OCI-LY7 (cell line): ENCODE data around the gene REEP6. TPM values are rescaled to one million over a fixed set of nuclear protein-coding genes. Genes with fewer than 3 reads are reported as not detected.

Experiments used
- BruUV-seq: library from RNA; stranded (reverse); fragments of 400-500 nt; replicated peaks from 2 replicates; lab custom pipeline; 2021; lab: Mats Ljungman, UMichigan
- CTCF ChIA-PET: fragments of 300-600 bp; sonication (Branson Sonifier 250); formaldehyde crosslinking; loops from one replicate; lab custom pipeline; 2022; ENCODE audit warnings: antibody characterized with exemption; ENCODE audit not compliant: unreplicated experiment; lab: Charles Lee
- POLR2A ChIA-PET: fragments of 300-600 bp; sonication (Branson Sonifier 250); formaldehyde crosslinking; loops from one replicate; lab custom pipeline; 2022; ENCODE audit warnings: antibody characterized with exemption; lab: Charles Lee
- DNase-seq: peaks from one replicate; pipeline ENCODE4 v3.0.0-alpha.2; 2015; ENCODE audit warnings: low spot score
- H2AFZ ChIP-seq: fragments of 200-600 bp; sonication (generic), shearing (Covaris generic); 2 replicates; pipeline ENCODE4 v1.6.1; 2014; ENCODE audit warnings: mild to moderate bottlenecking, antibody characterized with exemption, low read length, moderate library complexity
- H3K27ac ChIP-seq: fragments of 200-600 bp; sonication (generic); 2 replicates; pipeline ENCODE4 v1.5.1; 2014; ENCODE audit warnings: mixed run types, low read depth, mild to moderate bottlenecking, moderate library complexity, low read length, inconsistent platforms; ENCODE audit not compliant: poor library complexity, severe bottlenecking
- H3K36me3 ChIP-seq: fragments of 200-600 bp; sonication (generic); 2 replicates; pipeline ENCODE4 v1.6.1; 2014; ENCODE audit warnings: mild to moderate bottlenecking, antibody characterized with exemption, low read length, moderate library complexity, mixed read lengths; ENCODE audit not compliant: insufficient read depth
- H3K4me1 ChIP-seq: fragments of 200-600 bp; sonication (generic); 2 replicates; pipeline ENCODE4 v1.5.1; 2014; ENCODE audit warnings: mild to moderate bottlenecking, low read length; ENCODE audit not compliant: insufficient read depth, poor library complexity, severe bottlenecking
- H3K4me2 ChIP-seq: fragments of 200-600 bp; sonication (generic); 2 replicates; pipeline ENCODE4 v1.6.1; 2014; ENCODE audit warnings: mild to moderate bottlenecking, low read length
- H3K4me3 ChIP-seq: fragments of 200-600 bp; sonication (generic); 2 replicates; pipeline ENCODE4 v1.5.1; 2014; ENCODE audit warnings: mild to moderate bottlenecking, low read depth, low read length; ENCODE audit not compliant: poor library complexity, severe bottlenecking
- H3K79me2 ChIP-seq: fragments of 200-600 bp; sonication (generic); 2 replicates; pipeline ENCODE4 v1.6.1; 2016; ENCODE audit warnings: low read depth, mild to moderate bottlenecking, low read length, moderate library complexity, mixed read lengths; ENCODE audit not compliant: insufficient read depth
- H3K9me2 ChIP-seq: fragments of 200-600 bp; sonication (generic); 2 replicates; pipeline ENCODE4 v1.6.1; 2016; ENCODE audit warnings: mild to moderate bottlenecking, low read length, mixed read lengths; ENCODE audit not compliant: insufficient read depth
- H3K9me3 ChIP-seq: fragments of 200-600 bp; sonication (generic); 2 replicates; pipeline ENCODE4 v1.6.1; 2014; ENCODE audit warnings: mild to moderate bottlenecking, mixed run types, low read length, mixed read lengths
- H4K20me1 ChIP-seq: fragments of 200-600 bp; sonication (generic); 2 replicates; pipeline ENCODE4 v1.6.1; 2014; ENCODE audit warnings: mild to moderate bottlenecking, antibody characterized with exemption, low read length, moderate library complexity, mixed read lengths; ENCODE audit not compliant: insufficient read depth
- CTCF ChIP-seq: fragments of 200-600 bp; sonication (generic); conservative IDR thresholded peaks from 2 replicates; pipeline ENCODE4 v1.5.1; 2014; ENCODE audit warnings: mild to moderate bottlenecking, antibody characterized with exemption, low read length, moderate library complexity, mixed read lengths
- EZH2phosphoT487 ChIP-seq: fragments of 200-600 bp; sonication (generic); IDR thresholded peaks from 2 replicates; pipeline ENCODE4 v1.6.1; 2018; ENCODE audit warnings: low read depth, borderline replicate concordance, mild to moderate bottlenecking, mixed run types, antibody characterized with exemption, low read length, moderate library complexity, mixed read lengths
- intact Hi-C: fragments of 100-400 bp; cut with micrococcal nuclease; formaldehyde crosslinking; loops from one replicate; pipeline ENCODE4 v1.10.0; 2022; ENCODE audit not compliant: unreplicated experiment
- total RNA-seq, 2 experiments: library from RNA; depleted of rRNA in 1 of 2; stranded (reverse); fragments of >200 nt in 1 of 2; shearing (Covaris generic) in 1 of 2; gene quantifications; 2 replicates each; pipeline ENCODE4 v1.2.3, GENCODE V29; 2014 to 2022

Gene REEP6
- total RNA-seq, 2 experiments from 2014 or later: 1.3 to 3.6 TPM

GRCh38 chr19:1520203-1520780 is 29.3 kb downstream of the REEP6 start:
- BruUV-seq: no TSS peak

GRCh38 chr19:1521636-1522035 is 30.7 kb downstream of the REEP6 start:
- H2AFZ ChIP-seq: no peak overlapping the region
- H4K20me1 ChIP-seq: no peaks in the 10 kb centered on the region
- H3K79me2 ChIP-seq: no peaks in the 10 kb centered on the region
- CTCF ChIA-PET: no interaction called here
- no peak overlapping the region for H3K4me3 ChIP-seq
- H3K4me2 ChIP-seq: no peak overlapping the region
- no peaks in the 10 kb centered on the region for H3K36me3 ChIP-seq
- H3K9me3 ChIP-seq: no peaks in the 10 kb centered on the region
- TF ChIP-seq EZH2phosphoT487 (no peak), CTCF (no peak)
- no peaks in the 10 kb centered on the region for H3K9me2 ChIP-seq
- no TSS peak for BruUV-seq
- no peak overlapping the region for H3K27ac ChIP-seq
- intact Hi-C loops: no loop called here
- POLR2A ChIA-PET: no interaction called here
- no peaks in the 10 kb centered on the region for H3K4me1 ChIP-seq
- no peak for DNase-seq

More at GRCh38 chr19:1520203-1520780, 29.3 kb downstream of the REEP6 start:
- no peaks in the 10 kb centered on the region for H3K9me3 ChIP-seq
- no peak overlapping the region for H3K4me3 ChIP-seq
- no peak for TF ChIP-seq EZH2phosphoT487
- no peak for TF ChIP-seq CTCF
- H3K79me2 ChIP-seq: no peaks in the 10 kb centered on the region
- DNase-seq: no peak
- no peaks in the 10 kb centered on the region for H3K36me3 ChIP-seq
- no peaks in the 10 kb centered on the region for H3K4me1 ChIP-seq
- CTCF ChIA-PET: no interaction called here
- H2AFZ ChIP-seq: no peak overlapping the region
- H3K4me2 ChIP-seq: no peak overlapping the region
- POLR2A ChIA-PET: no interaction called here
- H3K27ac ChIP-seq: no peak overlapping the region
- no peaks in the 10 kb centered on the region for H3K9me2 ChIP-seq
- intact Hi-C loops: no loop called here
- H4K20me1 ChIP-seq: no peaks in the 10 kb centered on the region

- no peaks in the 10 kb centered on the region for H3K79me2 ChIP-seq
- TF ChIP-seq EZH2phosphoT487 (no peak), CTCF (no peak)
These were observed 31.1 kb downstream of the REEP6 start for GRCh38 chr19:1522061-1522460.

More at GRCh38 chr19:1522061-1522460, 31.1 kb downstream of the REEP6 start:
- no peak for DNase-seq
- no peaks in the 10 kb centered on the region for H3K9me2 ChIP-seq
- intact Hi-C loops: no loop called here
- ChIA-PET CTCF (no interaction called here), POLR2A (no interaction called here)
- H3K9me3 ChIP-seq: no peaks in the 10 kb centered on the region
- no peak overlapping the region for H2AFZ ChIP-seq
- H3K27ac ChIP-seq: no peak overlapping the region
- no peak overlapping the region for H3K4me3 ChIP-seq
- H4K20me1 ChIP-seq: no peaks in the 10 kb centered on the region
- no peak overlapping the region for H3K4me2 ChIP-seq
- H3K4me1 ChIP-seq: no peaks in the 10 kb centered on the region
- no peaks in the 10 kb centered on the region for H3K36me3 ChIP-seq
- BruUV-seq: no TSS peak
